Karpas-422 (cell line): Measurements from ENCODE around the gene MYOC. TPM values are rescaled to one million over a fixed set of nuclear protein-coding genes. Genes with fewer than 3 reads are reported as not detected.
"Not testable (repeated sequence)": the region's sequence is repeated elsewhere in the genome, so short reads cannot be mapped to it uniquely, and the experiment has no call there.

Experiments used
- DNase-seq: peaks from one replicate; pipeline ENCODE4 v3.0.0-alpha.2; 2015
- H2AFZ ChIP-seq: fragments of 200-600 bp; sonication (generic); 2 replicates; pipeline ENCODE4 v1.6.1; 2014; ENCODE audit warnings: antibody characterized with exemption, low read length, mixed read lengths
- H3K27ac ChIP-seq: fragments of 200-600 bp; sonication (generic); 2 replicates; pipeline ENCODE4 v1.5.1; 2014; ENCODE audit warnings: mild to moderate bottlenecking, low read length, moderate library complexity
- H3K27me3 ChIP-seq: fragments of 200-600 bp; sonication (generic); 2 replicates; pipeline ENCODE4 v1.6.1; 2014; ENCODE audit warnings: low read length, mixed read lengths
- H3K36me3 ChIP-seq: fragments of 200-600 bp; sonication (generic); 2 replicates; pipeline ENCODE4 v1.6.1; 2014; ENCODE audit warnings: low read length, mixed read lengths; ENCODE audit not compliant: insufficient read depth
- H3K4me1 ChIP-seq: fragments of 200-600 bp; sonication (generic); 2 replicates; pipeline ENCODE4 v1.6.1; 2014; ENCODE audit warnings: mild to moderate bottlenecking, low read length, mixed read lengths
- H3K4me2 ChIP-seq: fragments of 200-600 bp; sonication (generic); 2 replicates; pipeline ENCODE4 v1.6.1; 2014; ENCODE audit warnings: low read length, low read depth, mild to moderate bottlenecking; ENCODE audit not compliant: poor library complexity, severe bottlenecking
- H3K4me3 ChIP-seq: fragments of 200-600 bp; sonication (generic); 2 replicates; pipeline ENCODE4 v1.5.1; 2014; ENCODE audit warnings: mild to moderate bottlenecking, antibody characterized with exemption, low read length, mixed read lengths
- H3K79me2 ChIP-seq: fragments of 200-600 bp; sonication (generic); 2 replicates; pipeline ENCODE4 v1.6.1; 2014; ENCODE audit warnings: mild to moderate bottlenecking, low read length, mixed read lengths
- H3K9ac ChIP-seq: fragments of 200-600 bp; sonication (generic); 2 replicates; pipeline ENCODE4 v1.6.0; 2014; ENCODE audit warnings: low read length
- H3K9me2 ChIP-seq: fragments of 200-600 bp; sonication (generic), shearing (Covaris generic); replicated peaks from 2 replicates; pipeline ENCODE4 v1.6.0; 2014; ENCODE audit warnings: mild to moderate bottlenecking, low read length, moderate library complexity; ENCODE audit not compliant: insufficient read depth
- H3K9me3 ChIP-seq: fragments of 300-700, 200-600 bp; sonication (generic); 2 replicates; pipeline ENCODE4 v1.6.1; 2014; ENCODE audit warnings: low read length, mixed read lengths
- H4K20me1 ChIP-seq: fragments of 200-600 bp; sonication (generic); 2 replicates; pipeline ENCODE4 v1.6.1; 2014; ENCODE audit warnings: mild to moderate bottlenecking, antibody characterized with exemption, low read length, low read depth; ENCODE audit not compliant: insufficient read depth
- total RNA-seq: library from RNA; depleted of rRNA; stranded (reverse); fragments of >200 nt; shearing (Covaris generic); gene quantifications from 2 replicates; pipeline ENCODE4 v1.2.3, GENCODE V29; 2014; ENCODE audit warnings: low replicate concordance; rRNA removed

The MYOC gene
- not detected in 2 replicates for total RNA-seq

- no peaks in the 10 kb centered on the region for H3K27me3 ChIP-seq
- no peak for DNase-seq
- no peak within 1 kb of the TSS for H3K4me2 ChIP-seq
- no peaks in the 10 kb centered on the region for H3K79me2 ChIP-seq
- no peak within 1 kb of the TSS for H3K9ac ChIP-seq
- no peak within 1 kb of the TSS for H3K4me3 ChIP-seq
- H3K4me1 ChIP-seq: peaks cover 13% of the 10 kb centered on the region
- no peaks in the 10 kb centered on the region for H3K36me3 ChIP-seq
- no peak within 1 kb of the TSS for H3K27ac ChIP-seq
- no peaks in the 10 kb centered on the region for H3K9me2 ChIP-seq
- no peak within 1 kb of the TSS for H2AFZ ChIP-seq
- H4K20me1 ChIP-seq: no peaks in the 10 kb centered on the region
- H3K9me3 ChIP-seq: no peaks in the 10 kb centered on the region
Observed at GRCh38 chr1:171652234-171652822, at the start of gene MYOC. MYOC (minus strand) TSS chr1:171652688; CDS start chr1:171652611, 77 bp downstream.

DNA sequence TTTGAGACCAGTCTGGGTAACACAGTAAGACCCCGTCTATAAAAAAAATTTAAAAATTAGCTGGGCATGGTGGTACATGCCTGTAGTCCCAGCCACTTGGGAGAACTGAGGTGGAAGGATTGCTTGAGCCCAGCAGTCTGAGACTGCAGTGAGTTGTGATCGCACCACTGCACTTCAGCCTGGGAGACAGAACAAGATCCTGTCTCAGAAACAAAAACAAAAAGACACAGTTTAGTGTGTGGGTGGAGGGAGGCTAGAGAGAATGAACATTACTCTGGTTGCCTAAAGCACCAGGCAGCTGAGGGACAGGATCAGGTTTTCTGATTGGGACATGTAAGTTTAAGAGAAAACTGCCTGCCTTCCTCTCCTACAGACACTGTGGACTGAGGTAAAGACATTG, 47.0 kb upstream of the MYOC start:
- Histone ChIP-seq H3K4me3 (no peak overlapping the region), H3K27me3 (no peaks in the 10 kb centered on the region), H2AFZ (no peak overlapping the region), H3K36me3 (no peaks in the 10 kb centered on the region), H3K9ac (no peak overlapping the region), H3K9me2 (no peaks in the 10 kb centered on the region), H4K20me1 (no peaks in the 10 kb centered on the region), H3K4me2 (no peak overlapping the region), H3K4me1 (no peaks in the 10 kb centered on the region), H3K27ac (no peak overlapping the region), H3K9me3 (no peaks in the 10 kb centered on the region), H3K79me2 (no peaks in the 10 kb centered on the region)
- DNase-seq: no peak

GRCh38 chr1:171695772-171696171, 43.3 kb upstream of the MYOC start:
- not testable (repeated sequence) for H3K4me2 ChIP-seq, H3K27me3 ChIP-seq, H3K9me3 ChIP-seq, H3K4me3 ChIP-seq, DNase-seq, H2AFZ ChIP-seq, H4K20me1 ChIP-seq, H3K9ac ChIP-seq, H3K27ac ChIP-seq, H3K9me2 ChIP-seq, H3K4me1 ChIP-seq, H3K79me2 ChIP-seq, H3K36me3 ChIP-seq

- not testable (repeated sequence) for H3K27me3 ChIP-seq, H2AFZ ChIP-seq, H3K4me1 ChIP-seq, H3K9ac ChIP-seq, H3K27ac ChIP-seq, H3K79me2 ChIP-seq, H3K9me3 ChIP-seq, H3K9me2 ChIP-seq, DNase-seq, H3K4me2 ChIP-seq, H3K36me3 ChIP-seq, H3K4me3 ChIP-seq, H4K20me1 ChIP-seq
Observed at GRCh38 chr1:171693541-171693940, 41.1 kb upstream of the MYOC start.

DNA sequence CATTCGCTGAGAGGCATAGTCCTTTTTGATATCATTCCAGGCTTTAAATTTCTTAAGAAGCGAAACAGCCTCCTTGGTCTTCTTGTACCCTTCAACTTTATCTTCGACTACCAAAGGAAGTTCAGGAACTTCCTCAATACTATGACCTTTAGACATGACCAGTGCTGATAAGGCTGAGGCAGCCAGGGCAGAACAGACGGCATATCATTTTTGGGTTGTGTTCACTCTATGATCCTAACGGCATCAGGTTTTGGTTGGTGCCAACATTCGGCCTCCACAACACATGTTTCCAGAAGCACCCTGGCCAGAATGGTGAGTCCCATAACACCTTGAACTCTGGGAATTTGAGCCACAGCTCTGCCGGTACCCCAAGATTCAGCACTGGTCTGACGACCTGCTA, 31.4 kb upstream of the MYOC start:
- no peaks in the 10 kb centered on the region for H4K20me1 ChIP-seq
- no peak for DNase-seq
- no peak overlapping the region for H3K9ac ChIP-seq
- H3K4me2 ChIP-seq: no peak overlapping the region
- no peak overlapping the region for H3K4me3 ChIP-seq
- no peaks in the 10 kb centered on the region for H3K9me3 ChIP-seq
- no peaks in the 10 kb centered on the region for H3K79me2 ChIP-seq
- no peaks in the 10 kb centered on the region for H3K27me3 ChIP-seq
- no peaks in the 10 kb centered on the region for H3K36me3 ChIP-seq
- no peaks in the 10 kb centered on the region for H3K9me2 ChIP-seq
- no peak overlapping the region for H3K27ac ChIP-seq
- H2AFZ ChIP-seq: no peak overlapping the region
- no peaks in the 10 kb centered on the region for H3K4me1 ChIP-seq

DNA sequence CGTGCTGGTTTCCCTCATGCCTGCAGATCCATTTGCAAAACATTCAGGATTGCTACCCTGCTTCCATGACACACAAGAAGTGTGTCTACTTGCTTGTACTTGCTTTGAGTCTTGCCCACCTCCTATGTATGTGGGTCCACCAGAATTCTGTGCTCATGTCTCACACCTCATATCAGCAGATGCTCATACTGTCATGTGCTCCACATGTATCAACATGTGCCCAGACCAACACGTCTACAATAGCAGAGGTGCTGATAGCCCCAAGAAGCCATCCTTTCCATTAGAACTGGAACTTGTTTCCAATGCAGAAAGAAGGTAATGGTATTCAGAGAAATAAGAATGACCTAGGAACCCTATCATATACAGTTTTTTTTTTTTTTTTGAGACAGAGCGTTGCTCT, 27.9 kb upstream of the MYOC start:
- H2AFZ ChIP-seq: no peak overlapping the region
- no peak overlapping the region for H3K9ac ChIP-seq
- H3K4me2 ChIP-seq: no peak overlapping the region
- no peaks in the 10 kb centered on the region for H3K27me3 ChIP-seq
- H3K9me3 ChIP-seq: no peaks in the 10 kb centered on the region
- H3K4me3 ChIP-seq: no peak overlapping the region
- H3K4me1 ChIP-seq: no peaks in the 10 kb centered on the region
- H3K36me3 ChIP-seq: no peaks in the 10 kb centered on the region
- H3K79me2 ChIP-seq: no peaks in the 10 kb centered on the region
- H3K9me2 ChIP-seq: no peaks in the 10 kb centered on the region
- no peaks in the 10 kb centered on the region for H4K20me1 ChIP-seq
- H3K27ac ChIP-seq: no peak overlapping the region
- DNase-seq: no peak

- H3K36me3 ChIP-seq: no peaks in the 10 kb centered on the region
- no peaks in the 10 kb centered on the region for H3K4me1 ChIP-seq
- H3K4me3 ChIP-seq: no peak overlapping the region
- no peak for DNase-seq
- no peaks in the 10 kb centered on the region for H3K9me3 ChIP-seq
- no peaks in the 10 kb centered on the region for H3K27me3 ChIP-seq
- H3K79me2 ChIP-seq: no peaks in the 10 kb centered on the region
- H3K9ac ChIP-seq: no peak overlapping the region
- H4K20me1 ChIP-seq: no peaks in the 10 kb centered on the region
- H3K27ac ChIP-seq: no peak overlapping the region
- no peak overlapping the region for H3K4me2 ChIP-seq
- no peaks in the 10 kb centered on the region for H3K9me2 ChIP-seq
- no peak overlapping the region for H2AFZ ChIP-seq
Observed at GRCh38 chr1:171676823-171677222, 24.3 kb upstream of the MYOC start.

GRCh38 chr1:171674431-171675405, 22.2 kb upstream of the MYOC start:
- H3K27me3 ChIP-seq: no peaks in the 10 kb centered on the region
- no peaks in the 10 kb centered on the region for H4K20me1 ChIP-seq
- H2AFZ ChIP-seq: no peak overlapping the region
- no peak for DNase-seq
- no peak overlapping the region for H3K27ac ChIP-seq
- H3K79me2 ChIP-seq: no peaks in the 10 kb centered on the region
- no peaks in the 10 kb centered on the region for H3K9me2 ChIP-seq
- H3K4me2 ChIP-seq: no peak overlapping the region
- no peaks in the 10 kb centered on the region for H3K4me1 ChIP-seq
- H3K4me3 ChIP-seq: no peak overlapping the region
- no peaks in the 10 kb centered on the region for H3K36me3 ChIP-seq
- no peaks in the 10 kb centered on the region for H3K9me3 ChIP-seq
- no peak overlapping the region for H3K9ac ChIP-seq
